Kidney (tissue), 14 donors: Measurements from ENCODE around the gene SLC35F6. TPM values are rescaled to one million over a fixed set of nuclear protein-coding genes. Genes with fewer than 3 reads are reported as not detected.

Source experiments
- DNase-seq, 5 donors: peaks; one replicate each; pipeline ENCODE4 v3.0.0-alpha.2; 2013 to 2020
- FAIRE-seq: peaks from 2 replicates; lab custom pipeline; 2012; peaks lifted over from hg19 to GRCh38; lab: Jason Lieb, UNC
- H3K27ac ChIP-seq, 2 donors: one replicate each; pipeline ENCODE4 v1.7.0; 2013; ENCODE audit warnings: low read depth in 2 of 2, low read length in 2 of 2, inconsistent platforms in 1 of 2
- H3K27me3 ChIP-seq: one replicate; pipeline ENCODE4 v1.7.1; 2013; ENCODE audit warnings: low read length, inconsistent platforms; ENCODE audit not compliant: control insufficient read depth, insufficient read depth
- H3K36me3 ChIP-seq, 3 donors: one replicate each; pipeline versions ENCODE4 v1.7.0 to v1.7.1; 2013; ENCODE audit warnings: low read length in 3 of 3, control low read depth in 1 of 3, inconsistent platforms in 1 of 3; ENCODE audit not compliant: insufficient read depth in 3 of 3, control insufficient read depth in 2 of 3
- H3K4me1 ChIP-seq, 3 donors: one replicate each; pipeline versions ENCODE4 v1.7.0 to v1.7.1; 2013; ENCODE audit warnings: low read length in 3 of 3, inconsistent platforms in 1 of 3, low read depth in 1 of 3; ENCODE audit not compliant: control insufficient read depth in 2 of 3, insufficient read depth in 2 of 3
- H3K4me3 ChIP-seq, 3 donors: one replicate each; pipeline versions ENCODE4 v1.7.0 to v1.8.1; 2013; ENCODE audit warnings: low read length in 3 of 3, control low read depth in 1 of 3, inconsistent platforms in 1 of 3
- H3K9ac ChIP-seq, 3 donors: one replicate each; pipeline versions ENCODE4 v1.7.0 to v1.7.1; 2013; ENCODE audit warnings: low read length in 3 of 3, control low read depth in 1 of 3, inconsistent platforms in 1 of 3
- H3K9me3 ChIP-seq, 3 donors: one replicate each; pipeline versions ENCODE4 v1.7.0 to v1.7.1; 2013; ENCODE audit warnings: low read length in 3 of 3, control low read depth in 1 of 3, inconsistent platforms in 1 of 3; ENCODE audit not compliant: control insufficient read depth in 2 of 3, insufficient read depth in 1 of 3
- intact Hi-C: fragments of 100-400 bp; cut with DNase I; formaldehyde crosslinking; loops from one replicate; pipeline ENCODE4 v1.11.1; 2022
- polyA plus RNA-seq: library from polyadenylated mRNA; stranded (reverse); fragments of 350-450 nt; fragmentation: Illumina TruSeq; extraction: RNeasy Lipid Tissue Mini Kit (QIAGEN cat#74804); gene quantifications from one replicate; pipeline ENCODE4 v1.2.3, GENCODE V29; 2014; ENCODE audit warnings: low read depth, low replicate concordance; ENCODE audit not compliant: insufficient read depth
- total RNA-seq: library from RNA; stranded (reverse); fragmentation: NEBNext Ultra II Directional; extraction: Animal tissue kit (Norgen Biotek cat#: 25700); gene quantifications from one replicate; pipeline ENCODE4 v1.2.1, GENCODE V29; 2021
- TF ChIP-seq, protein P1 (sequence below): IDR thresholded peaks from 3 replicates; pipeline ENCODE4 v1.5.1; 2012; ENCODE audit warnings: mild to moderate bottlenecking, moderate library complexity, borderline replicate concordance; ENCODE audit not compliant: insufficient read depth; ENCODE audit errors: extremely low read depth
- donor health status: control.
- donor health status: control.
- donor health status: control.
- donor health status: control.
- donor health status: control.
- donor health status: DM: yes; HTN: yes; CAD: no.
- donor health status: Normal renal cell carcinoma (clear cell type).

SLC35F6 gene
- total and polyA plus RNA-seq, 2 donors from 2014 or later: 43.1 to 63.7 TPM

DNA sequence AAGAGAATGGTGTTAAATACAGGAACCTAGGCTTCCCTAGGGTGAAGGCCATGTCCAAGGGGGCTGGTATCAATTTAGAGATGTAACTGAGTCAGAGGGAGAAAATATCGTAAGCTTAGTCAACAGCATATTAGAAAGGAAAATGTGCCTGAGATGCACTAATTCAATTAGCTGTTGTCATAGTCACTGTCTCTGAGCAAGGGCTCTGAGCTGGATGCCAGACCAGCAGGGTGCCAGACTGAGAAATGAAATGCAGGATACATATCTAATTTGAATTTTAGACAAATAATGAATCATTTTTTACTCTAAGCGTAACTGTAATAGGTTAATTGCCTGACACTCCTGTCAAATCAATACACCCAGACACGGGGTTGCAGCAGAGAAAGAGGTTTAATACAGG, 11.4 kb upstream of the SLC35F6 start:
- intact Hi-C loops: no loop called here
- no peaks in the 10 kb centered on the region for H3K27me3 ChIP-seq
- H3K9me3 ChIP-seq: no peaks in the 10 kb centered on the region
- DNase-seq (no peak), FAIRE-seq (no peak)
- H3K36me3 ChIP-seq: no peaks in the 10 kb centered on the region
- no peak overlapping the region for H3K27ac ChIP-seq
- peaks cover 0 to 2% (median 0%) of the 10 kb centered on the region in 3 donors for H3K4me1 ChIP-seq
- TF ChIP-seq, protein P1, sequence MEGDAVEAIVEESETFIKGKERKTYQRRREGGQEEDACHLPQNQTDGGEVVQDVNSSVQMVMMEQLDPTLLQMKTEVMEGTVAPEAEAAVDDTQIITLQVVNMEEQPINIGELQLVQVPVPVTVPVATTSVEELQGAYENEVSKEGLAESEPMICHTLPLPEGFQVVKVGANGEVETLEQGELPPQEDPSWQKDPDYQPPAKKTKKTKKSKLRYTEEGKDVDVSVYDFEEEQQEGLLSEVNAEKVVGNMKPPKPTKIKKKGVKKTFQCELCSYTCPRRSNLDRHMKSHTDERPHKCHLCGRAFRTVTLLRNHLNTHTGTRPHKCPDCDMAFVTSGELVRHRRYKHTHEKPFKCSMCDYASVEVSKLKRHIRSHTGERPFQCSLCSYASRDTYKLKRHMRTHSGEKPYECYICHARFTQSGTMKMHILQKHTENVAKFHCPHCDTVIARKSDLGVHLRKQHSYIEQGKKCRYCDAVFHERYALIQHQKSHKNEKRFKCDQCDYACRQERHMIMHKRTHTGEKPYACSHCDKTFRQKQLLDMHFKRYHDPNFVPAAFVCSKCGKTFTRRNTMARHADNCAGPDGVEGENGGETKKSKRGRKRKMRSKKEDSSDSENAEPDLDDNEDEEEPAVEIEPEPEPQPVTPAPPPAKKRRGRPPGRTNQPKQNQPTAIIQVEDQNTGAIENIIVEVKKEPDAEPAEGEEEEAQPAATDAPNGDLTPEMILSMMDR: no peak
- H3K9ac ChIP-seq: no peak overlapping the region
- H3K4me3 ChIP-seq: no peak overlapping the region

DNA sequence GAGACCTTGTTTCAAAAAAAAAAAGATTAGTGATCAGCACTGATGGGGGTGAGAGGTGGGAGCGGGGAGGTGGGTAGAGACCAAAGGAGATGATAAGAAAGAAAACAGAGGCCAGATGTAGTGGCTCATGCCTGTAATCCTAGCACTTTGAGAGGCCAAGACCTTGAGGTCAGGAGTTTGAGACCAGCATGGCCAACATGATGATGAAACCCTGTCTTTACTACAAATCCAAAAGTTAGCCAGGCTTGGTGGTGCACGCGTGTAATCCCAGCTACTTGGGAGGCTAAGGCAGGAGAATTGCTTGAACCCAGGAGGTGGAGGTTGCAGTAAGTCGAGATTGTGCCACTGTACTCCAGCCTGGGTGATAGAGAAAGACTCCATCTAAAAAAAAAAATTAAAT, 9.5 kb upstream of the SLC35F6 start:
- Histone ChIP-seq H3K4me3 (no peak overlapping the region), H3K9ac (no peak overlapping the region), H3K9me3 (no peaks in the 10 kb centered on the region), H3K27ac (no peak overlapping the region), H3K4me1 (peaks cover 0 to 9% (median 6%) of the 10 kb centered on the region in 3 donors), H3K36me3 (no peaks in the 10 kb centered on the region), H3K27me3 (no peaks in the 10 kb centered on the region)
- DNase-seq (no peak), FAIRE-seq (no peak)
- TF ChIP-seq, protein P1: no peak
- intact Hi-C loops: no loop called here

DNA sequence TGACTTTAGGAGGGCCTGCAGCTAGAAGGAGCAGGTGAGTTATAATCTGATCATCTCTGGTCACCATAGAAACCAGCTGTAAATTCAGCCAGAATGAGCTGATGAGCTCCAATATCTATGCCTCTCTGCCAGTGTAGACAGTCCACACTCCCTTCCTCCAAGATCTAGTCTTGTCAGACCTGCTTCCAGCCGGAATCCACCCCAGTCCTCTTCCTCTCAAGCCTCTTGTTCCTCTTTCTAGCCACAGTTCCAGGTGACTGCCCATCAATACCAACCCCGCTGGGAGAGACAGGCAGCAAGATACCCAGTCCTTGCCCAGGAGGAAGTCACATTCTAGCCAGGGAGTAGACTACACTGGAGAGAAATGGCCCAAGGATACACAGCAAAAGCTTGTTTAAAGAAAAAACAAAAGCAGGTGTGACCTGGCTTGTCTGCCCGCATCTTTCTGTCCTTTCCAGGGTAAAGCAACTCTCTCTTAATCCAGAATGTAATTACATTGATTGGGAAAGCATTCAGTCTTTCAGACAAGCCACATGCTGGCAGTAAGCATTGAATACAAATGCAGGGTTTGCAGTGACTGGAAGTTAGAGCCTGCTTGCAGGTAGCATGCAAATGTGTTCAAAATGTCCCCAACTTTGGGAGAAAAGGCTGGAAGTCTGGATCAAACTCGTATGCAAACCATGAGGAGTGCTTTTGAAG, 9.0 kb upstream of the SLC35F6 start:
- H3K4me1 ChIP-seq: peaks cover 0 to 9% (median 6%) of the 10 kb centered on the region in 3 donors
- no peaks in the 10 kb centered on the region for H3K36me3 ChIP-seq
- peak in 1 of 5 donors; percentile 19 for DNase-seq

More for the DNA sequence above, 9.0 kb upstream of the SLC35F6 start:
- no peaks in the 10 kb centered on the region for H3K9me3 ChIP-seq
- FAIRE-seq: no peak
- TF ChIP-seq, protein P1: no peak
- no peak overlapping the region for H3K4me3 ChIP-seq
- no peaks in the 10 kb centered on the region for H3K27me3 ChIP-seq
- H3K27ac ChIP-seq: no peak overlapping the region
- H3K9ac ChIP-seq: no peak overlapping the region
- intact Hi-C loops: no loop called here
